Right atrium auricular region (tissue), 2 donors: ENCODE data around the gene IL12RB1. TPM values are rescaled to one million over a fixed set of nuclear protein-coding genes. Genes with fewer than 3 reads are reported as not detected.

Experiments used
- DNase-seq: peaks from one replicate; pipeline ENCODE4 v3.0.0-alpha.2; 2019; ENCODE audit warnings: low spot score
- H3K27ac ChIP-seq, 2 donors: fragments of 200-600 bp; sonication (generic); 1 replicate in 1 of 2; 2 replicates in 1 of 2; pipeline ENCODE4 v1.5.1; 2016 to 2019
- H3K27me3 ChIP-seq, 2 donors: fragments of 200-600 bp; sonication (generic); one replicate each; pipeline versions ENCODE4 v1.5.1 to v1.6.0; 2017 to 2019
- H3K36me3 ChIP-seq: fragments of 200-600 bp; sonication (generic); one replicate; pipeline ENCODE4 v1.5.1; 2016
- H3K4me1 ChIP-seq, 2 donors: fragments of 200-600 bp; sonication (generic); one replicate each; pipeline versions ENCODE4 v1.5.1 to v1.6.0; 2017 to 2019
- H3K4me3 ChIP-seq, 2 donors: fragments of 200-600 bp; sonication (generic); 1 replicate in 1 of 2; 2 replicates in 1 of 2; pipeline ENCODE4 v1.5.1; 2017 to 2019; ENCODE audit warnings: mild to moderate bottlenecking in 1 of 2, moderate library complexity in 1 of 2
- H3K9me3 ChIP-seq, 2 donors: fragments of 200-600 bp; sonication (generic); one replicate each; pipeline ENCODE4 v1.5.1; 2019
- CTCF ChIP-seq, 2 donors: fragments of 200-600 bp; sonication (generic); IDR thresholded peaks; one replicate each; pipeline ENCODE4 v1.5.1; 2019; ENCODE audit warnings: antibody characterized with exemption in 2 of 2
- total RNA-seq, 2 donors: library from RNA; depleted of rRNA; stranded (reverse); fragments of >200 nt; gene quantifications; one replicate each; pipeline ENCODE4 v1.1.0, GENCODE V29; 2016

IL12RB1 gene
- total RNA-seq, 2 donors from 2014 or later = 0.22 to 0.75 TPM

- no peak for TF ChIP-seq CTCF (IDR thresholded peaks at IDR 0.05)
- peak overlapping the region; percentile 76 to 84 for H3K27ac ChIP-seq
- no peaks in the 10 kb centered on the region for H3K36me3 ChIP-seq
- no peaks in the 10 kb centered on the region for H3K9me3 ChIP-seq
- peaks cover 0 to 43% of the 10 kb centered on the region in 2 donors for H3K4me1 ChIP-seq
- peak; percentile 94 for DNase-seq
- no peak overlapping the region for H3K4me3 ChIP-seq
- no peaks in the 10 kb centered on the region for H3K27me3 ChIP-seq
These were observed 37.3 kb downstream of the IL12RB1 start for GRCh38 chr19:18049385-18049784.

- Histone ChIP-seq H3K4me1 (peaks cover 0 to 36% of the 10 kb centered on the region in 2 donors), H3K27ac (peak overlapping the region; percentile 68 to 76), H3K9me3 (no peaks in the 10 kb centered on the region), H3K36me3 (no peaks in the 10 kb centered on the region), H3K27me3 (no peaks in the 10 kb centered on the region), H3K4me3 (no peak overlapping the region)
- DNase-seq = peak; percentile 71
- TF ChIP-seq CTCF (IDR thresholded peaks at IDR 0.05) = no peak
These were observed 40.5 kb downstream of the IL12RB1 start for GRCh38 chr19:18046059-18046718.

- H3K4me1 ChIP-seq = peaks cover 0 to 31% of the 10 kb centered on the region in 2 donors
- no peak for DNase-seq
- peak overlapping the region; percentile 68 to 76 for H3K27ac ChIP-seq
- H3K9me3 ChIP-seq = no peaks in the 10 kb centered on the region
- no peaks in the 10 kb centered on the region for H3K36me3 ChIP-seq
- H3K4me3 ChIP-seq = peak overlapping the region; percentile 26 to 49
- H3K27me3 ChIP-seq = no peaks in the 10 kb centered on the region
- TF ChIP-seq CTCF (IDR thresholded peaks at IDR 0.05) = no peak
These were observed 41.3 kb downstream of the IL12RB1 start for GRCh38 chr19:18045307-18046050.

GRCh38 chr19:18044825-18045304 lies 41.9 kb downstream of the IL12RB1 start:
- Histone ChIP-seq H3K27me3 (no peaks in the 10 kb centered on the region), H3K27ac (peak overlapping the region; percentile 68 to 76), H3K36me3 (no peaks in the 10 kb centered on the region), H3K4me1 (peaks cover 0 to 28% of the 10 kb centered on the region in 2 donors), H3K4me3 (peak overlapping the region; percentile 26 to 49), H3K9me3 (no peaks in the 10 kb centered on the region)
- TF ChIP-seq CTCF (IDR thresholded peaks at IDR 0.05) = no peak
- peak; percentile 86 for DNase-seq

- H3K27me3 ChIP-seq = no peaks in the 10 kb centered on the region
- TF ChIP-seq CTCF (IDR thresholded peaks at IDR 0.05) = no peak
- H3K4me1 ChIP-seq = peaks cover 0 to 19% of the 10 kb centered on the region in 2 donors
- H3K36me3 ChIP-seq = no peaks in the 10 kb centered on the region
- H3K9me3 ChIP-seq = no peaks in the 10 kb centered on the region
- no peak for DNase-seq
- H3K27ac ChIP-seq = no peak overlapping the region
- H3K4me3 ChIP-seq = no peak overlapping the region
These were observed 43.1 kb downstream of the IL12RB1 start for GRCh38 chr19:18043676-18044075.
